GM12801 (cell line): ENCODE data around the gene TFAP2B.

ENCODE experiments used
- CTCF ChIP-seq: IDR thresholded peaks from one replicate; pipeline ENCODE4 v1.5.1; 2011; ENCODE audit warnings: control low read depth; ENCODE audit not compliant: insufficient read length; ENCODE audit errors: extremely low read depth

The TFAP2B gene

GRCh38 chr6:50834929-50835410 is 16.3 kb downstream of the TFAP2B start:
- TF ChIP-seq CTCF: no peak

GRCh38 chr6:50836231-50836630 is 17.6 kb downstream of the TFAP2B start:
- no peak for TF ChIP-seq CTCF

- TF ChIP-seq CTCF: no peak
Measured at GRCh38 chr6:50837589-50838445, 19.1 kb downstream of the TFAP2B start.

- TF ChIP-seq CTCF: no peak
Measured at GRCh38 chr6:50840112-50840810, 21.6 kb downstream of the TFAP2B start.

DNA sequence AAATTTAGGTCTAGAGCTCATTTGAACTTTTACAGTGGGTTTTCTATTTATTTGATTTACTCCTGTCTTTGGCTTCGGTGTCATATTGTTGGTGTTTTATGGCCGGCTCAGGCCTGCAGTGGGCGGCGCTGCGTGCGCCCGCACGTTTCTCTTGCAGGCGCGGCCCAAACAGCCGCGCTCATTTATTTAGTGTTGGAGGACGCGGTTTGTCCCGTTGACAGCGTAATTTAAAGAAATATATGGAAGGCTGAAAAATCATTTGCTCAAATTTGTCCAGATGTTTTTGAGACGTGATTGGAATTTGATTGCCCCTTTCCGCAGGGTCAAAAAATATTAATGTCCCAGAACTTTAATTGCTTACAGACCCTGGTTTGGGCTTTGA is 22.1 kb downstream of the TFAP2B start:
- no peak for TF ChIP-seq CTCF

DNA sequence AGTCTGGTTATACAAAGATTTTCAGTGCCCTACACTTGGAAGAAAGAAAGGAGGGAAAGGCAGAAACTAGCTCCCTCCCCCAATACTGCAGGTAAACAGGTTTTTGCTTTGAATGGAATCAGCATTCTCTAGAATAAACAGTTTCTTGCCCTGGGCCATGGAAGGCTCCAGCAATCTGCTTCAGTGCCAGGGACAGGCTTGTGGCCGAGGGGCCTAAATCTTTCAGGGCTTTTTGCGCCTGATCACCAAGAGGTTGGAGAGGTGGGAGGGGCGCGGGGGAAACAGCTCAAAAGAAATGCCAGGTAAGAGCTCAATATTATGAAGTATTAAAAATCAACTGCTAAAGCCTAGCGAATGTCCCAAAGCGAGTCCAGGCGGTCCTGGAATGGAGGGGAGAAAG is 23.8 kb downstream of the TFAP2B start:
- no peak for TF ChIP-seq CTCF

- TF ChIP-seq CTCF: no peak
Measured at GRCh38 chr6:50842861-50843384, 24.3 kb downstream of the TFAP2B start.
